Gastroesophageal sphincter (tissue), 3 donors: Measurements from ENCODE around the gene PCDHGA12.

Source experiments
- POLR2A ChIP-seq, 2 donors: fragments of 450-650 bp; IDR thresholded peaks; one replicate each; pipeline ENCODE4 v1.6.1; 2017; ENCODE audit warnings: antibody characterized with exemption in 2 of 2, mild to moderate bottlenecking in 2 of 2, moderate library complexity in 1 of 2
- TF ChIP-seq, protein P1 (sequence below), 4 experiments: fragments of 200-600 bp in 2 of 4; fragments of 450-650 bp in 2 of 4; sonication (generic) in 1 of 4; IDR thresholded peaks; one replicate each; pipeline ENCODE4 v1.5.1; 2017 to 2019; ENCODE audit warnings: antibody characterized with exemption in 4 of 4, mild to moderate bottlenecking in 2 of 4, moderate library complexity in 2 of 4

DNA sequence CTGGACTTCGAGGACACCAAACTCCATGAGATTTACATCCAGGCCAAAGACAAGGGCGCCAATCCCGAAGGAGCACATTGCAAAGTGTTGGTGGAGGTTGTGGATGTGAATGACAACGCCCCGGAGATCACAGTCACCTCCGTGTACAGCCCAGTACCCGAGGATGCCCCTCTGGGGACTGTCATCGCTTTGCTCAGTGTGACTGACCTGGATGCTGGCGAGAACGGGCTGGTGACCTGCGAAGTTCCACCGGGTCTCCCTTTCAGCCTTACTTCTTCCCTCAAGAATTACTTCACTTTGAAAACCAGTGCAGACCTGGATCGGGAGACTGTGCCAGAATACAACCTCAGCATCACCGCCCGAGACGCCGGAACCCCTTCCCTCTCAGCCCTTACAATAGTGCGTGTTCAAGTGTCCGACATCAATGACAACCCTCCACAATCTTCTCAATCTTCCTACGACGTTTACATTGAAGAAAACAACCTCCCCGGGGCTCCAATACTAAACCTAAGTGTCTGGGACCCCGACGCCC is 46.8 kb downstream of the PCDHGA12 start:
- TF ChIP-seq, protein P1, sequence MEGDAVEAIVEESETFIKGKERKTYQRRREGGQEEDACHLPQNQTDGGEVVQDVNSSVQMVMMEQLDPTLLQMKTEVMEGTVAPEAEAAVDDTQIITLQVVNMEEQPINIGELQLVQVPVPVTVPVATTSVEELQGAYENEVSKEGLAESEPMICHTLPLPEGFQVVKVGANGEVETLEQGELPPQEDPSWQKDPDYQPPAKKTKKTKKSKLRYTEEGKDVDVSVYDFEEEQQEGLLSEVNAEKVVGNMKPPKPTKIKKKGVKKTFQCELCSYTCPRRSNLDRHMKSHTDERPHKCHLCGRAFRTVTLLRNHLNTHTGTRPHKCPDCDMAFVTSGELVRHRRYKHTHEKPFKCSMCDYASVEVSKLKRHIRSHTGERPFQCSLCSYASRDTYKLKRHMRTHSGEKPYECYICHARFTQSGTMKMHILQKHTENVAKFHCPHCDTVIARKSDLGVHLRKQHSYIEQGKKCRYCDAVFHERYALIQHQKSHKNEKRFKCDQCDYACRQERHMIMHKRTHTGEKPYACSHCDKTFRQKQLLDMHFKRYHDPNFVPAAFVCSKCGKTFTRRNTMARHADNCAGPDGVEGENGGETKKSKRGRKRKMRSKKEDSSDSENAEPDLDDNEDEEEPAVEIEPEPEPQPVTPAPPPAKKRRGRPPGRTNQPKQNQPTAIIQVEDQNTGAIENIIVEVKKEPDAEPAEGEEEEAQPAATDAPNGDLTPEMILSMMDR (IDR thresholded peaks at IDR 0.05), result no peak
- no peak for TF ChIP-seq POLR2A (IDR thresholded peaks at IDR 0.05)
